ENCODE data around the gene VAV3.

Gene VAV3

GRCh38 chr1:107874221-107874620 lies 90.8 kb downstream of the VAV3 start:
- DNase-seq (ENCODE audit: extremely low spot score): no peak
- POLR2A ChIA-PET: no interaction called here

GRCh38 chr1:107871687-107872395 lies 93.1 kb downstream of the VAV3 start:
- CTCF ChIA-PET: no interaction called here
- TF ChIP-seq CTCF (IDR thresholded peaks at IDR 0.05; ENCODE audit: control extremely low read depth, extremely low read depth, low read depth, missing control alignments): no peak
- no peak for DNase-seq (ENCODE audit: extremely low spot score)
- POLR2A ChIA-PET: no interaction called here

More at GRCh38 chr1:107874221-107874620, 90.8 kb downstream of the VAV3 start:
- CTCF ChIA-PET: no interaction called here
- no peak for TF ChIP-seq CTCF (IDR thresholded peaks at IDR 0.05; ENCODE audit: control extremely low read depth, extremely low read depth, low read depth, missing control alignments)

GRCh38 chr1:107871259-107871658 lies 93.7 kb downstream of the VAV3 start:
- TF ChIP-seq CTCF (IDR thresholded peaks at IDR 0.05; ENCODE audit: control extremely low read depth, extremely low read depth, low read depth, missing control alignments): no peak
- CTCF ChIA-PET: no interaction called here
- POLR2A ChIA-PET: no interaction called here
- DNase-seq (ENCODE audit: extremely low spot score): no peak

GRCh38 chr1:107870696-107871095 lies 94.3 kb downstream of the VAV3 start:
- CTCF ChIA-PET: no interaction called here
- POLR2A ChIA-PET: no interaction called here
- TF ChIP-seq CTCF (IDR thresholded peaks at IDR 0.05; ENCODE audit: control extremely low read depth, extremely low read depth, low read depth, missing control alignments): no peak
- DNase-seq (ENCODE audit: extremely low spot score): no peak

GRCh38 chr1:107867897-107868296 lies 97.1 kb downstream of the VAV3 start:
- DNase-seq (ENCODE audit: extremely low spot score): no peak
- TF ChIP-seq CTCF (IDR thresholded peaks at IDR 0.05; ENCODE audit: control extremely low read depth, extremely low read depth, low read depth, missing control alignments): no peak
- ChIA-PET CTCF (interaction anchor here (1.4 kb wide), 1 partner anchor 28 kb away, joined by 3 read pairs; no protein-coding TSS in a partner anchor), POLR2A (no interaction called here)

- DNase-seq (ENCODE audit: extremely low spot score): no peak
- CTCF ChIA-PET: no interaction called here
- TF ChIP-seq CTCF (IDR thresholded peaks at IDR 0.05; ENCODE audit: control extremely low read depth, extremely low read depth, low read depth, missing control alignments): no peak
- POLR2A ChIA-PET: no interaction called here
Measured at GRCh38 chr1:107867422-107867821, 97.6 kb downstream of the VAV3 start.

All from GM10248 (cell line).